HG02840 (cell line): Measurements from ENCODE around the gene GIMAP2.
"Not testable (repeated sequence)": the region's sequence is repeated elsewhere in the genome, so short reads cannot be mapped to it uniquely, and the experiment has no call there.

Experiments
- ATAC-seq: cut with Tn5 transposase; IDR thresholded peaks from one replicate; pipeline ENCODE4 v1.9.1; 2021; ENCODE audit warnings: mild to moderate bottlenecking, moderate library complexity, moderate number of reproducible peaks; ENCODE audit not compliant: unreplicated experiment, low FRiP score

GIMAP2 gene

DNA sequence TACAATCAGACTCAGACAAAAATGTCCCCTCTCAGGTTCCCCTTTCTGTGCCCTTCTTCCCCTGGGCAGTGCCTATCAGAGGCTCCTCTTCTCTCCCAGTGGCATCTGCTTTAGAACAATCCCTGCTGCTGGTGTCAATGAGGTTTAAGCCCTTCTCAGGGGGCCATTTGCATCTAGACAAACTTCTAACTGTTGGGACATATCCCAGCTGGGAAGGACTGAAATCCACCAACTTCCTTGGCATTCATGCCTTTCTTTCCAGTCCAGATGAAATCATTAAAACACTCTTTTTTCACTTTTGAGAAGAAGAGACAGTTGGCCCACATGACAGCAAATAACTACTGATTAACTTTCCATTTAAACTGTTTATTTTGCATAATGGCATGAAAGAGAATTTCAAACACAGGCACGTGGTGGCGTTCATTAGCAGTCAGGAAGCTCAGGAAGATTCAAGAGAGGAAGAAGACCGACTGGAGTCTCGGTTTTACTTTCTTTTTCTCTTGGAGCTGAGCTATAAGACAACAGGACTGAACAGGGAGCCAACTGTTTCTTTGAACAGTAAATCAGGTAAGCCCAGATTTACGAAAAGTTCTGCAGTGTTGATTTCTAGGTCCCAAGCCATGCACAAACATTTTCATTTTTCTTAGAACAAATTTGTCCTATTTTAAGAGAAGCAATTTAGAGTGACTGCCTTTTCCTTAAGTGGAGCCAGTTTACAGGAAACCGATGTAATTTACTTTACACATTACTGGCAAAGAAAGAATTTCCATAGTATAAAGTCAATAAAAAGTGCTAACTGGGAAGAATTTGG is at the start of gene GIMAP2:
Gene GIMAP2, plus strand, starts transcription at position 488 of the 811 bp plus-strand sequence. CDS start 1,354 bp downstream, outside the sequence.
- peak; percentile 89 for ATAC-seq

DNA sequence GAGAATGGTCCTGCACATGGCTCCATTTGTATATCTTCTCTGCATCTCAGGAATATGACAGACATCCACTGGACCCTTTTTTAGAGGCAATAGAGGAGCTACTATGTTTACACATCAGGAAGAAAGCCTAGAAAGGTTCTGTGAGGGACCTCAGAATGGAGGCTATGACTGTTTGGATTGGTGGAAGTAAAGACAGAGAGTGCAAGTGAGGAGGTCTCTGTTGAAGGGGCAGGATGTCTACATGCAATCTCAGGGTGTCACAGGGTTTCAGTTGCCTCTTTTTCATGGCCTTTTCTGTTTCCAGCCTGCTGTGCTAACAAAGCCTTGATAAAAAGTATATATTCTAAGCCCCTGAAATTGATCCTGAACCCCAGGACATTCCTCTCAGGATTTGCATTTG is 43.7 kb upstream of the GIMAP2 start:
- no peak for ATAC-seq

GRCh38 chr7:150642926-150643325 is 42.6 kb upstream of the GIMAP2 start:
- ATAC-seq: no peak

GRCh38 chr7:150645259-150646020 is 40.1 kb upstream of the GIMAP2 start:
- ATAC-seq: no peak

GRCh38 chr7:150648353-150649079 is 37.0 kb upstream of the GIMAP2 start:
- no peak for ATAC-seq

DNA sequence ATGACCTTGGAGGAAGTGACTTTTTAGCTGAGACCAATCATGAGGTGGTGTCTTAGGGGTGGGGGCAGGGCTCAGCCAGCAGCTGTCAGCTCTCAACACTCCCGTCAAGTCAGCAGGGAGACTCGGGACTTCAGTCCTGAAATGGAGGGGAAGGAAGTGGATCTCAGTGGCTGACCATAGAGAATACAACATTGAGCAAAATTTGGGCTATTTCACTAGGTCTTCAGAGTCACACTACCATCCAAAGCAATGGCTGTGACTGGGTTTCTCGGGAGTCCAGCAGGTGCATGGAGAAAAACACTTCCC is 36.5 kb upstream of the GIMAP2 start:
- no peak for ATAC-seq

DNA sequence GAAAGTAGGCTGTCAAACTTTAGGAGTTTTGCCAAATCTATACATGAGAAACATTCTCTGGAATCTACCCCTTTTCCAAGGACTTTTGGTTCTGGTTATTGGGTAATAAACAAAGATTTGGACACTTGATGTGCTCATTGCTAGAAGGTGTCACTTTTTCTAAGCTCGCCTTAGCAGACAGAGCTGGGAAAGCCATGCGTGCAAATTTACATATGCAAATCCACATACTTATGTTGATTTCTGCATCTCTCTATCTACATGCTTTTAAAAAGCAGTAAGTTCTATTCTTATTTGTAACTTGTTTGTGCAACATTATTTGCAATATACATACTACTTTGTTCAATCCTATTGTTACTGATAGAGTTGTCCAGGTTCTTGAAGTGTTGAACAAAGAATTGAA is 30.8 kb upstream of the GIMAP2 start:
- ATAC-seq: no peak

GRCh38 chr7:150656047-150656446 is 29.5 kb upstream of the GIMAP2 start:
- ATAC-seq: no peak

DNA sequence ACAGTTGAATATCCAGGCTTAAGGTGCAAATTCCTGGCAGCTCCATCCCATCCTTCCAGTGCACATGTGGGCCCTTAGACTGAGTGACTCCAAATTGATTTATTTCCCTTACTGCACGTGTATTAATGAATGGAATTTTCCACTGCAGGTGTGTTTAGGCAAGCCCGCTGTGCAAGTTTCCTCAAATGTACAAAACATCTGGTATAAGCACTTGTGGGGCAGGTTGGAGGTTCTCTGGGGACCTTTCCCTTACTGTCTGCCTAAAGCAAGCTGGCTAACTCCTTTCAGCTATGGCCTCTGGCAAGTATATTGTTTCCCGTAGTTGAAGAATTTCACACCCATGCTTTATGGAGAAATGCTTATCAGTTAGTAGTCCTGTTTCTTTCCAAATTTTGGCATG is 28.0 kb upstream of the GIMAP2 start:
- ATAC-seq: no peak

DNA sequence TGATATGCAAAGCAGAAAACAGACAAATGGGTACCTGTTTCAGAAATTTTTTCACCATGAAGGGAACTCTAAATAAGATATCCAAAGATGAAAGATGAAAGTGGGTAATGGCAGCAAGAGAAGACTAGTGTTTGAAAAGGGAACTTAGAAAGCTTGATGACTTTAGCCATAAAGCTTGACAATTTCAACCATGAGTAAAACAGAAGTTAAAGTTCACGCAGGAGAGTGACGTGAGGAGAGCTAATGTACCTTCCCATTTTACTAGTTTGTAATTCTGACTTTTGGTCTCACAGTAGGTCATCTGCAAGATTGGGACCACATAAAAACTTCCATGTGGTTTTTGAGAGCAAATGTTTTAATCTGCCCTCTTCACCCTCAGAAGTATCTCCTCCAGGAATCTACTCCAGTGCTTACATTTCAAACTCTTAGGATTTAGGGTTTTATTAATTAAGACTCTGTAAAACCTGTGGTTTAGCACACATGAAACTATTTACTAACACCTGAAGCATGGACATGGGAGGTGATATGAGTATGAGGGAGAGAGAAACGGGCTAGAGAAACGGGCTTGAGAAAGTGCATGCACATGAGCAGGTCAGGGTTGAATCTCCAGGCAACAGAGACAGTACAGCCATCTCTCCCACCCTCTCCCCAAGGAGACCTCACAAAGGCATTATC is 24.4 kb upstream of the GIMAP2 start:
- no peak for ATAC-seq

DNA sequence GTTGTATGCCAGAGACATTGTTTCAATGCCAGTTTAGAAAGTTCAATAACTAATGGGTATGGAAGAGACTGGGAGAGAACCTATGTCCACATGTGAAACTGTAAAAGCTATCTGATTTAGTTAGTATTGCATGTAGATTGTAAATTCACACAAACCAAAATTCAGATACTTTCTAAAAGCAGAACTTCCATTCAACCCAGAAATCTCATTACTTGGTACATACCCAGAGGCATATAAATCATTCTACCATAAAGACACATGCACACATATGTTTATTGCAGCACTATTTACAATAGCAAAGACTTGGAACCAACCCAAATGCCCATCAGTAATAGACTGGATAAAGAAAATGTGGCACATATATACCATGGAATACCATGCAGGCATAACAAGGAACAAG is 22.7 kb upstream of the GIMAP2 start:
- not testable (repeated sequence) for ATAC-seq

DNA sequence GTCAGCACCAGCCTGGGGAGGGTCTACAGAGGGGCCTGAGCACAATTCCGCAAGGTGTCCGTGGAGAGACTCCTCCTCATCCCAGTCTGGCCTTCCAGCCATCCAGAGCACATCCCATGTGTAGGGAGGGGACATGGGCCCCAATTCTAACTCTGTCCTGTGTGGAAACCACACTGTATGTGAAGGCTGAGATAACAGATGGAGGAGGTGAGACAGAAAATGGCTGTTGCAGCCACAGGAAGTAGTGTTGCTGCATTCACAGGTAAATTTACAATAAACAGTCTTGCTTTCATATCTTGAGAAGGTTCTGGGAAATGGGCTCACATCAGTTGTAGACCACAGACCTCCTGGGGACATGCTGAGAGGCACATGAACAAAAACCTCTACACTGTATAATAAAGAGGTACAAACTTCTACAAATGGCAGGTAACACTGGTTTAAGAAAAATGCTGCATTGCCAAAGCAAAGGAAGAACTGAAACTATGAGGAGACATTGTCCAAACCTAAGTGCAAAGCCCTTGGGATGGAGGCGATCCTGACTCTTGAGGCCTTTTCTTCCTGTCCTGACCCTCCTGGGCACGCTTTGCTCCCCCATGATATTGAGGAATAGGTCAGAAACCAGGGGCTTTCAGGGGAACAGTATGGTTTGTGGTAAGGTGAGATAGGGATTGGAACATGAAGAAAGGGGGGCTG is 21.6 kb upstream of the GIMAP2 start:
- ATAC-seq: no peak

- no peak for ATAC-seq
These were observed 20.3 kb upstream of the GIMAP2 start for GRCh38 chr7:150665089-150665748.

DNA sequence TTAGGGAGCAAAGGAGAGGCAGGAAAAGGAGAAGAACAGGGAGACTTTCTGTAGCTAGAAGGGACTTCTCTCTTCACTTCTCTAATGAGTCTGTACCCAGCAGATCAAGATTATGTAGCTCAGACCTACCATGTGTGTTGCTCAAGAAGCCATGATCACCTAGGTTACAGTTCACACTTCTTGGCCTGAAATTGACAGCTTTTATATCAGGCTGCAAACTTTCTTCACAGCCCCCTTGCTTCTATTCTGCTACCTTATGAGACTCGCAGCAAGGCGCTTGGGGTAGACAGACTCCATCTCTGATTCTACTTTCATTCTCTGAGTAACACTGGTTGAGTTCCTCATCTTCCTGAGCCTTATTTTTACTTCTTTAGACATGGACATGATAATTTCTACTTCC is 19.6 kb upstream of the GIMAP2 start:
- ATAC-seq: no peak

- ATAC-seq: no peak
These were observed 19.1 kb upstream of the GIMAP2 start for GRCh38 chr7:150666412-150666811.

DNA sequence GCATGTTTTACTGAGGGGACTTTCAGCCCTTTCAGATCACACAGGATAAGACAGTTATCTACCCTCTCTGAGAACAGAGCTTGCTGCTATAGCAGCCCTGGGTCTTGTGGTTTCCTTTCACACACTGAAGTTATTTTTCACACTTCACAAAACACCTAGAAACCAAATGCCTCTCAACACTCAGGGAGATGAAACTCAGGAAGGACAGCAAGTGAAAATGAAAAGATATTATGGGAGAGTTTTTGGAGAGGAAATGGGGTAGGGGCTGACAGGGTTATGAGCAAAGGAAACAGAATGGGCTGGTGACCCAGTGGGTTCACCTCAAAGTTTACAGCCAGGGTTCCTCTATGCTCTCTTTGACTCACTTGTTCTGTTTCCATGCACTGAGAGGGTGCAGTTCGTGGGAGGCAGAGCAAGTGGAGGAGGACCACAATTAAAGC is 17.0 kb upstream of the GIMAP2 start:
- ATAC-seq: no peak

DNA sequence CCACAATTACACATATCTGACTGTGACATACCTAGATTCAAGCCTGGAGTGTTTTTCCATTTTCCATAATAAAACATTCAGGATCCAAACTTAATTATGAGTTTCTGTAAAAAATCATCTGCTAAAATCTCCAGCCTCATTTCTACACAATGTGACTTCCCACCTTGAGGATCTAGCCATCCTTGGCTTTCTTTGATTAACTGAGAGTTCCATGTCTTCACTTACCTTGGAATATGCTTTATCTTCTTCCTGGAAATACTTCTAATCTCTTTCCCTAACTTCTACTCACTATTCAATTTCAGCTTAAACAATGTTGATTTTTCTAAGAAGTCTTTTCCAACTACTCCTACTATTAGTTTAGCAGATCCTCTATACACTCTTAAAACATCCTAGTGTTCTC is 16.5 kb upstream of the GIMAP2 start:
- no peak for ATAC-seq

DNA sequence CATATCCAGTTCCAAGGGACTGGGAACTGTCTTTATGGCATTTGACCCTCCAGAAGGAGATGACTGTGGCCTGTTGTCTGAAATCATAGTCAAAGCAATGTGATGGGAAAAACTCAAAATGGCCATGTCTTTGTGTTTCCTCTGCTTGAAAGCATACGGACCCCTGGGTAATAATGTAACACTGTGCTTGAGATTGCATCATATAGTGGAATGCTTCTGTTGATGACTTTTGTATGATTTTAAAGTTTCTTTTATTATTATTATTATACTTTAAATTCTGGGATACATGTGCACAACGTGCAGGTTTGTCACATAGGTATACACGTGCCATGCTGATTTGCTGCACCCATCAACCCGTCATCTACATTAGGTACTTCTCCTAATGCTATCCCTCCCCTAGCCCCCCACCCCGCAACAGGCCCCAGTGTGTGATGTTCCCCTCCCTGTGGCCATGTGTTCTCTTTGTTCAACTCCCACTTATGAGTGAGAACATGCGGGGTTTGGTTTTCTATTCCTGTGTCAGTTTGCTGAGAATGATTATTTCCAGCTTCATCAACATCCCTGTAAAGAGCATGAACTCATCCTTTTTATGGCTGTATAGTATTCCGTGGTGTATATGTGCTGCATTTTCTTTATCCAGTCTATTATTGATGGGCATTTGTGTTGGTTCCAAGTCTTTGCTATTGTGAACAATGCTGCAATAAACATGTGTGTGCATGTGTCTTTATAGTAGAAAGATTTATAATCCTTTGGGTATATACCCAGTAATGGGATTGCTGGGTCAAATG is 13.5 kb upstream of the GIMAP2 start:
- not testable (repeated sequence) for ATAC-seq

- no peak for ATAC-seq
These were observed 9.8 kb upstream of the GIMAP2 start for GRCh38 chr7:150675714-150676113.
